C4-2B (cell line): ENCODE measurements around the gene TSPAN13.

Experiments
- CTCF ChIP-seq: fragments of 450-650 bp; conservative IDR thresholded peaks from 2 replicates; pipeline ENCODE4 v1.5.1; 2017; ENCODE audit warnings: mild to moderate bottlenecking
- ZFX ChIP-seq: fragments of 450-650 bp; IDR thresholded peaks from 2 replicates; pipeline ENCODE4 v1.6.1; 2017

GRCh38 chr7:16810573-16810972, 57.0 kb downstream of the TSPAN13 start:
- no peak for TF ChIP-seq CTCF
- TF ChIP-seq ZFX = no peak
